ENCODE results near the gene PRR20D.

DNA sequence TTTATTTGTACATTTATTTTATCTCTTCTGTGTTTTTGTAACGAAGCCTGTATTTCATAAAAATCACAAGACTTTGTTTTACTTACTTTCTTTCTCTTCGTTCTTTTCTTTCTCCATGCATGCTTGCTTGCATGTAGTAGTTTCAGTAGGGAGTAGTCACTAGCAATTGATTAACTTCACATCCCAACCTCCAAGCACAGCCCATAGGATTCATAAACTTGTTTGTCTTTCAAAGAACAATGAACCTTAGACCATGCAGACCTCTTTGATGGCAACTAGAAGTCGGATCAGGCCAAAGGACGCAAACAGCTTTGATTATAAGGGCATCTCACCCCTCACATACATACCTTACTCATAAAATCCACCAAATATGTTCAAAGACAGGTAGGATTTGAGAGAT lies 22.8 kb upstream of the PRR20D start:
- TF ChIP-seq, protein P1, sequence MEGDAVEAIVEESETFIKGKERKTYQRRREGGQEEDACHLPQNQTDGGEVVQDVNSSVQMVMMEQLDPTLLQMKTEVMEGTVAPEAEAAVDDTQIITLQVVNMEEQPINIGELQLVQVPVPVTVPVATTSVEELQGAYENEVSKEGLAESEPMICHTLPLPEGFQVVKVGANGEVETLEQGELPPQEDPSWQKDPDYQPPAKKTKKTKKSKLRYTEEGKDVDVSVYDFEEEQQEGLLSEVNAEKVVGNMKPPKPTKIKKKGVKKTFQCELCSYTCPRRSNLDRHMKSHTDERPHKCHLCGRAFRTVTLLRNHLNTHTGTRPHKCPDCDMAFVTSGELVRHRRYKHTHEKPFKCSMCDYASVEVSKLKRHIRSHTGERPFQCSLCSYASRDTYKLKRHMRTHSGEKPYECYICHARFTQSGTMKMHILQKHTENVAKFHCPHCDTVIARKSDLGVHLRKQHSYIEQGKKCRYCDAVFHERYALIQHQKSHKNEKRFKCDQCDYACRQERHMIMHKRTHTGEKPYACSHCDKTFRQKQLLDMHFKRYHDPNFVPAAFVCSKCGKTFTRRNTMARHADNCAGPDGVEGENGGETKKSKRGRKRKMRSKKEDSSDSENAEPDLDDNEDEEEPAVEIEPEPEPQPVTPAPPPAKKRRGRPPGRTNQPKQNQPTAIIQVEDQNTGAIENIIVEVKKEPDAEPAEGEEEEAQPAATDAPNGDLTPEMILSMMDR (IDR thresholded peaks at IDR 0.05; ENCODE audit: insufficient read depth, low read length, poor library complexity, severe bottlenecking), result no peak
- no peak for TF ChIP-seq EZH2phosphoT487 (conservative IDR thresholded peaks at IDR 0.05; ENCODE audit: low read length)
